NCI-H128 (cell line): ENCODE measurements around the gene REM1.
"Not testable (repeated sequence)": the region's sequence is repeated elsewhere in the genome, so short reads cannot be mapped to it uniquely, and the experiment has no call there.

Source experiments
- DNase-seq: peaks from one replicate; lab custom pipeline; 2025; ENCODE audit not compliant: unreplicated experiment; lab: John Stamatoyannopoulos, UW

REM1 gene, protein sequence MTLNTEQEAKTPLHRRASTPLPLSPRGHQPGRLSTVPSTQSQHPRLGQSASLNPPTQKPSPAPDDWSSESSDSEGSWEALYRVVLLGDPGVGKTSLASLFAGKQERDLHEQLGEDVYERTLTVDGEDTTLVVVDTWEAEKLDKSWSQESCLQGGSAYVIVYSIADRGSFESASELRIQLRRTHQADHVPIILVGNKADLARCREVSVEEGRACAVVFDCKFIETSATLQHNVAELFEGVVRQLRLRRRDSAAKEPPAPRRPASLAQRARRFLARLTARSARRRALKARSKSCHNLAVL

DNA sequence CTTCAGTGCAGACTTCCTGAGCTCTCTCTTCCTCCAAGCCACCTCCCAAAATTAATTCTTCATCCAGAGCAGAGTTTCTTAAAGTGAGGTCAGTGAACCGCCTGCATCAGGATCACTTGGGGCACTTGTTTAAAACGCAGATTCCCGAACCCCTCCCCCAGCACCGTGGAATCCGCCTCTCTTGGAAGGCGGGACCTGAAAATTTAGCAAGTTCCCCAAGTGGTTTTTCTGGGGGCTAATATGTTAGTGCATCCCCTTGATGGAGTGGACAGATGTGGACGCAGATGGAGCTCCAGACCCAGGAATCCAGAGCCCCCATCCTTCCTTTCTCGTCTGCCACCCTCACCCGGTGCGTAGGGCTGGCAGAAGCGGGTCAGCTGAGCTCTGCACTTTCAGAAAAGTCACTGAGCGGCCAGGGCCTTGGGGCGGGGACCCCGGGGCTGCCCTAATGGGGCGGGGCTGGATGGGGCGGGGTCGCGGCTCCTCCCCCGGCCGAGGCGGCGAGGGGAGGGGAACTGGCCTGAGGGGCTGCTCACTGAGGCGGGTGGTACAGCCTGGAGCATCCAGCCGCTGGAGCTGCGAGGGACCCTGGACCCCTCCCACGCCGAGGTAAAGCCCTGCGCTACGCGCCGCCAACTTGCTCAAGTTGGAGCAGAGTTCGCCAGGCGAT lies at the start of gene REM1, which contains the start of gene DEFB124:
Gene REM1 (plus strand): TSS at position 531 of the 670 bp plus-strand sequence. CDS start 1,158 bp downstream, outside the sequence.
Gene DEFB124 (minus strand): TSS at position 370 of the 670 bp plus-strand sequence. CDS start 2,114 bp downstream, outside the sequence.
- no peak for DNase-seq

DNA sequence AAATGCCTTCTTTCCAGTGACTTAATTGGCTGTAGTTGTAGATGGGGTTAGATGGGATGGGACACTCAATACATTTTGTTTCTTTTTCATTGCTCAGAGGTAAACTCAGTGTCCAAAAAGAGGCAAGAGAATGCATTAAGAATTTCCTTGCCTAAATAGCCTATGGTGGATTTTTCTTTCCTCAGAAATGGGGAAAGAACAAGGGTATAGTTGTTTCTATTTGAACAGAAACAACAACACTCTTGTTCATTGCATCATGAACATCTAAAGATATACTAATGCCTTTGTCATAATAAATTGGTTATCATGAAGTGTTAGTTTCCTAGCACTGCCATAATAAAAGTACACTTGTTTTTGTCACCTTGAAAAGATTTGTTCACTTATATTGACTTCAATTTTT lies 49.3 kb upstream of the REM1 start:
- DNase-seq = no peak

DNA sequence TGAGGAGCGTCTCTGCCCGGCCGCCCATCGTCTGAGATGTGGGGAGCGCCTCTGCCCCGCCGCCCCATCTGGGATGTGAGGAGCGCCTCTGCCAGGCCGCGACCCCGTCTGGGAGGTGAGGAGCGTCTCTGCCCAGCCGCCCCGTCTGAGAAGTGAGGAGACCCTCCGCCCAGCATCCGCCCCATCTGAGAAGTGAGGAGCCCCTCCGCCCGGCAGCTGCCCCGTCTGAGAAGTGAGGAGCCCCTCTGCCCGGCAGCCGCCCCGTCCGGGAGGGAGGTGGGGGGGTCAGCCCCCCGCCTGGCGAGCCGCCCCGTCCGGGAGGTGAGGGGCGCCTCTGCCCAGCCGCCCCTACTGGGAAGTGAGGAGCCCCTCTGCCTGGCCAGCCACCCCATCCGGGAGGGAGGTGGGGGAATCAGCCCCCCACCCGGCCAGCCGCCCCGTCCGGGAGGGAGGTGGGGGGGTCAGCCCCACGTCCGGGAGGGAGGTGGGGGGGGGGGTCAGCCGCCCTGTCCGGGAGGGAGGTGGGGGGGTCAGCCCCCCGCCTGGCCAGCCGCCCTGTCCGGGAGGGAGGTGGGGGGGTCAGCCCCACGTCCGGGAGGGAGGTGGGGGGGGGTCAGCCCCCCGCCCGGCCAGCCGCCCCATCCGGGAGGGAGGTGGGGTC lies 48.1 kb upstream of the REM1 start:
- not testable (repeated sequence) for DNase-seq

DNA sequence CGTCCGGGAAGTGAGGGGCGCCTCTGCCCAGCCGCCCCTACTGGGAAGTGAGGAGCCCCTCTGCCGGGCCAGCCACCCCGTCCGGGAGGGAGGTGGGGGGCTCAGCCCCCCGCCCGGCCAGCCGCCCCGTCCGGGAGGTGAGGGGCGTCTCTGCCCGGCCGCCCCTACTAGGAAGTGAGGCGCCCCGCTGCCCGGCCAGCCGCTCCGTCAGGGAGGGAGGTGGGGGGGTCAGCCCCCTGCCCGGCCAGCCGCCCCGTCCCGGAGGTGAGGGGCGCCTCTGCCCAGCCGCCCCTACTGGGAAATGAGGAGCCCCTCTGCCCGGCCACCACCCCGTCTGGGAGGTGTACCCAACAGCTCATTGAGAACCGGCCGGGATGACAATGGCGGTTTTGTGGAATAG lies 47.5 kb upstream of the REM1 start:
- not testable (repeated sequence) for DNase-seq

DNA sequence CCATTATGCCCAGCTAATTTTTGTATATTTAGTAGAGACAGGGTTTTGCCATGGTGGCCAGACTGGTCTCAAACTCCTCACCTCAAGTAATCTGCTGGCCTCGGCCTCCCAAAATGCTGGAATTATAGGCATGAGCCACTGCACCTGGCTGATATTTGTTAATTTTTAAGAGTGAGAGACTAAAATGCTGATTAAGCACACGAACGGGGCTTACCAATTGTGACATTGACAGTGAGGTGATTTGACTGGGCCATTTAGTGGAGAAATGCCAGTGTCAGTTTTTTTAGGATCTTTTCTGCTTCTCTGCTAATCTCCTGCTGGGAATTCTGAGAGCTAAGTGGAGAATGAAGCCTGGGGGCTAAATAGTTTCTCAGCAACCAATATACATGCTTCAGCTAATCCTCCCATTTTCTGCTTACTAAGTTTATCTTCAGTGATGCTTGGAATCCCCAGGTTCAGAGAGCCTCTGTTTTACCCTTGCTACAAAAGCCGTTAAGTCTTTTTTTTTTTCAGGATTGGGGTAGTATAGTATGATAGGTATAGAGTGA lies 44.4 kb upstream of the REM1 start:
- no peak for DNase-seq

DNA sequence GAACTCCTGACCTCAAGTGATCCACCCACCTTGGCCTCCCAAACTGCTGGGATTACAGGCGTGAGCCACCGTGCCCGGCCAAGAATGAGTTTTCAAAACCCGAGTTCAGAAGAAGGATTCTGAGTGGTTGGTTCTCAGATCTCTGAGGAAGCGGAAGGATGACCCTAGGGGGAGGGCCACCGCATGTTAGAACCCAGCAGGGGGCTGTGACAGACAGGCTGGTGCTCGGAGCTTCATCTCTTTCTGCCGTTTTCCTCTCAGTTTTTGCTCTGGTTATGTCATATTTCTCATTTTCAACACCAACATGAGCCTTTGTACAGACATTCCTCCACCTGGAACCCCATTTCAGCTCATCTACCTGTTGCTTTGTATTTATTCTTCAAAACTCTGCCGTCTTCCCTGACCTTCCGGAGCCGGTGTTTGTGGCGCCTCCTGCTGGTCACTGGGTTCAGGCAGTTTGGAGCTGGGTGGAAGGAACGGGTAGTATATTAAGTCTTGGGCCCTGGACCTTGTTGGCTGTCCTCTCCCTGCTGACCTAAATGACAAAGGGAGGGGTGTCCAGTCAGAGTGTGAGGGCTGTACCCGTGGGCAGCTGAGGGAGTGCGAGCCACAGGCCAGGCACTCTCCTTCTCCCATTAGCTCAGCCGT lies 35.0 kb upstream of the REM1 start, which contains the start of gene DEFB123:
Gene DEFB123 (plus strand): TSS at position 621 of the 648 bp plus-strand sequence. CDS start 67 bp downstream, outside the sequence.
- DNase-seq = no peak

DNA sequence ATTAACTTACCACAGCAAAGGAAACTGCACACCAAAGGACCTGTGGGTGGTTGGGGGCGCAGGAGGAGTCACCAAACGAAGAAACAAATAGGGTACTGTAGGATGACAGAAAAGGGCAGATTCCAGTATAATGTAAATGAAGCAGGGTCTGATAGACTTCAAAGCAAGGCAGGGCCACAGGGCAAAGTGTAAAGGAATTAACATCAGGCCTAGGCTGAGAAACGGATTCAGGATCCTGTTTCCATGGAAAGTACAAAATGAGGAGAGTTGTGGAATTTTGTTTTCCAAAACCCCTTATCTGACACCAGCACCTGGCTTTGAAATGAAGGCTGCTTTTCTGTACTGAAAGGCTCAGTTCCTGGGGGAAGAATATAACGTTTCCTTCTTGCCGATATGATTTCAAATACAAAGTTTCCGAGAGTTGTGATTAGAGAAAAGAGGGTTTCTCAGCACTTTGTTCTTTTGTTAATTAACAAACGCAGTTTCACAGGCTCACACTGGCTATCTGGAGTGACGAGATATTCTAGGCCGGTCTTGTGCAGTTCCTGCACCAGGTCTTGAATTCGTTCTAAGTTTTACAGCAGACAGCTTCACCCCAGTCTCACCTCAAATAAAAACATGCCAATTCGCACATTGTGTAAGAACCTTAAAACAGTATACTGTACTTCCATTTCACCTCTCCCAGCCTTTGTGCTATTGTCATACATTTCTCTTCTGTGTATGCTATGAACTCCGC lies 28.8 kb upstream of the REM1 start:
- DNase-seq = no peak

DNA sequence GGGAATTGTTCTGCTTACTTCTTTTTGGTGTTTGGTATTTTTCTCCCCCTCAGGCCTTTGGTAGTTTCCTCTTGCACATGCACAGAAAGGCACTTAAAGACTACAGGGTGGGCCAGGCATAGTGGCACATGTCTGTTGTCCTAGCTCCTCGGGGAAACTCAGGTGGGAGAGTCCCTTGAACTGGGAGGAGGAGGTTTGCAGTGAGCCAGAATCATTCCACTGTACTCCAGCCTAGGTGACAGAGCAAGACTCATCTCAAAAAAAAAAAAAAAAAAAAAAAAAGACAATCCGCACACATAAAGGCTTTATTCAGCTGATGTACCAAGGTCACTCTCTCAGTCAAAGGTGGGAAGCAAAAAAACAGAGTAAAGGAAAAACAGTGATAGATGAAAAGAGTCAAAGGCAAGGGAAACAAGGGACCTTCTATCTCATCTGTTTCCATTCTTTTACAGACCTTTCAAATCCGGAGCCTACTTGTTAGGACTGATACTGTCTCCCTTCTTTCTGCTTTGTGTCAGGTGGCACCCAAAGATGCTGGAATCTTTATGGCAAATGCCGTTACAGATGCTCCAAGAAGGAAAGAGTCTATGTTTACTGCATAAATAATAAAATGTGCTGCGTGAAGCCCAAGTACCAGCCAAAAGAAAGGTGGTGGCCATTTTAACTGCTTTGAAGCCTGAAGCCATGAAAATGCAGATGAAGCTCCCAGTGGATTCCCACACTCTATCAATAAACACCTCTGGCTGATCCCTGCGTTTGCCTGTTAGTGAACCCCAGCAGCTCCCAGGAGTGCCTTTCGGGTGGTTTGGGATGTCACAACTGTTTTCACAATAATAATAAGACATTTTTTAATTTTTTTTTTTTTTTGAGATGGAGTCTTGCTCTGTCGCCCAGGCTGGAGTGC lies 25.3 kb upstream of the REM1 start:
- no peak for DNase-seq

DNA sequence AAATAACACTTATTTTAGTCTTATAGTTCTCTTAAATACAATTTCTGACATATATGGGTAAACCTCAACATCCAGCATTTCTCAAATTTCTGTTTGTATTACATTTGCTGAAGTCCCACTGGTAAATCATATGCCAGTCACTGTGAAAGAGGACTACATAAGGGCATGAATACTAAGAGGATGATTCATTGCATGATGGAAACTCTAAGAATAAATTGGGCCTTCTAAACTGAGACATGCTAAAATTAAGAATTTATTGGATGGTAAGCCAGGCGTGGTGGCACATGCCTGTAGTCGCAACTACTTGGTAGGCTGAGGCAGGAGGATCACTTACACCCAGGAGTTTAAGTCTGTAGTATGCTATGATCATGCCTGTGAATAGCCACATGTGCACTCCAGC lies 22.5 kb upstream of the REM1 start:
- no peak for DNase-seq

DNA sequence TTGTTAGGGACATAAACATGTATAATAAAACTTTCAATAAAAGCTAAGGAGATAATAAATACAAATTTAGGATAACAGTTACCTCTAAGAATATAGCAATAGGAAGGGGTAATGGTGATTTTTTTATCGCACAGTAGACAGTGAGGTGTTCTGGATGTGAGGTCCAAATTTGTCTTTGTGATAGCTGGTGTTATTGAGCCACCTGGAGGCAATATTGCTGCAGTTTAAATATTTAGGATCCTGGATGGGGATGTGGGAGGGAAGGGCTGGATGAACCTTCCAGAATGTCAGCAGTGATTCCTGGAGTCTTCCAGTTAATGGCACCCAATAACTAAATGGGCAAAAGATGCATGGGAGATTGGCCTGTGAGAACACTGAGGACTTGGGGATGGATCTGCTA lies 20.7 kb upstream of the REM1 start:
- no peak for DNase-seq

DNA sequence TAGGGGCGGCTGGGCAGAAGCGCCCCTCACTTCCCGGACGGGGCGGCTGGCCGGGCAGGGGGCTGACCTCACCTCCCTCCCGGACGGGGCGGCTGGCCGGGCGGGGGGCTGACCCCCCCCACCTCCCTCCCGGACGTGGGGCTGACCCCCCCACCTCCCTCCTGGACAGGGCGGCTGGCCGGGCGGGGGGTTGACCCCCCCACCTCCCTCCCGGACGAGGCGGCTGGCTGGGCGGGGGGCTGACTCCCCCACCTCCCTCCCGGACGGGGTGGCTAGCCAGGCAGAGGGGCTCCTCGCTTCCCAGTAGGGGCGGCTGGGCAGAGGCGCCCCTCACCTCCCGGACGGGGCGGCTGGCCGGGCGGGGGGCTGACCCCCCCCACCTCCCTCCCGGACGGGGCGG lies 4.1 kb upstream of the REM1 start:
- DNase-seq = not testable (repeated sequence)

DNA sequence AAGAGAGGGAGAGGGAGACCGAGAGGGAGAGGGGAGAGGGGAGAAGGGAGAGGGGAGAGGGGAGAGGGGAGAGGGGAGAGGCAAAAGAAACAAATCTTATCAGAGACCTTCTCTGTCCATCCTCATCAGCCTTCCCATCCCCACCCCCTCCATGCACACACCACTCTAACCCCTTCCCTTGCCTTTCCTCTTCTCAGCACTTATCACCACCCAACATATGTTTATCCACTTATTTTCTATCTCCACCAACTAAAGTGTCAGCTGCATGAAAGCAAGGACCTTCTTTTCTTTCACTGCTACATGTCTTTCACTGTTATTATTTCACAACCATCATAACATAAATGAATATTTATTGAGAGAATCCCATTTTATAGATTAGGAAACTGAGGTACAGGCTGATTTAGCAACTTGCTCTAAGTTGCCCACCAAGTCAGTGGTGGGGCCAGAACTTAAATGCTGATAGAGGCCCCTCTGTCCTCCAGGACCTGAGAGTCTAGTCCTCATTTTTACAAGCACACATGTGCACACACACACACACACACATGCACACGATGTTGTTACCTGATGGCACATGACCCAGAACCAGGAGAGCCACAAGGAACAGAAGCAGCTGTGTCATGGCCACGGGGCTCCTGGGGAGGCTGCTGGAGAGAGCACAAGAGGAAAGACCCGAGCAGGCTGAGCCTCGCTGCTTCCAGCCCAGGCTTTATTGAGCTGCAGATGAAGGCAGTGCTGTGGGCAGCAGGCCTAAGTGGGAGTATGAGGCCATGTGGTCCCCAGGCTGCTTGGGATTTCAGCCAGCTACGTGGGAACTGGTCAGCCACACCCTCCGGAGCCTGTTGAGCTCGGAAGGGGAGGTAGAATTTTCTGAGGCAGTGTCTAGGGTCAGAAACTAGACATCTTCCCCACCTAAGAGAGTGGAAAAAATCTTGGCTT lies 2.4 kb upstream of the REM1 start:
- no peak for DNase-seq

DNA sequence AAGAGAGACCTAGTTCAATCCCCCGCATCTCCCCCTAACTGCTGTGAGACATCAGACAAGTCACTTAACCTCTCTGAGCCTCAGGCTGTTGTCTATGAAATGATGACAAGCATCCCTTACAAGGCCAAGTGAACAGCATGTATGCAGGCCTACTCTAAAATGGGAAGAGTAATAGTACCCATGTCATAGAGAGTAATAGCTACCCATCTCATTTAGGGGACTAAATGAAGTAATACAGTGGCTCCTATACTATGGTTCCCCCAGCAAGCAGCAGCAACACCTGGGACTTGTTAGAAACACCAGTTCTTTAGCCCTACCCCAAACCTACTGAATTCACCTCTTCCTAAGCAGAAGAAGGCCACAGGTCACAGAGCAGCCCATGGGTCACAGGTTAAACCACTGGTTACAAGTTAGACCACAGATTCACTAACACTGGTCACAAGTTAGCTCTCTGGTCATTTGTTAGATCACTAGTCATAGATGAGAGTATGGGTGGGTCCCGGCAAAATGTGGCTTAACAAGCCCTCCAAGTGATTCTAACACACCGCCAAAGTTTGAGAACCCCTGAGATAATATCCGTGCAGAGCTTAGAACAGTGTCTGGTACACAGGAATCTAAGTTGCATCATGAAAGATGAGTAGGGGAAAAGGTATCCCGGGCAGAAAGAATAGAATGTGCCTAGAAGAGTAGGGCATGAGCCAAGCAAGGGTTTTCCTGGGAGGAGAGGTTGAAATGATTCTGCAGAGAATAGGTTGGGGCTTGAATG lies 1.6 kb upstream of the REM1 start:
- no peak for DNase-seq

DNA sequence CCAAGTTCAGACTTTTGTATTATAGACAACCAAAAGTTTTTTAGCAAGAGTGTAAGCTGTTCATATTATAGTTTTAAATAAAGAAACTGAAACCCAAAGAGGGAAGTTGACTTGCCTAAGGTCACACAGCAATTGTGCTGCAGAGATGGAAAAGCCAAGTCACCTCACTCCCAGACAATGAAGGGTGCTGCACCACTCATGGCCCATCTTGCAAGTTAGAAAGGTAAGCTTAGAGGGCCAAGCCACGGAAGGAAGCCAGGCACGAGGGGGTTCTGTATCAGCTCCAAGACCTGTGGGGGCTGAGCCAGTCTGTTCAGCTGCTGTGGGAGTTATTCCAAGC lies 1.0 kb upstream of the REM1 start:
- no peak for DNase-seq

DNA sequence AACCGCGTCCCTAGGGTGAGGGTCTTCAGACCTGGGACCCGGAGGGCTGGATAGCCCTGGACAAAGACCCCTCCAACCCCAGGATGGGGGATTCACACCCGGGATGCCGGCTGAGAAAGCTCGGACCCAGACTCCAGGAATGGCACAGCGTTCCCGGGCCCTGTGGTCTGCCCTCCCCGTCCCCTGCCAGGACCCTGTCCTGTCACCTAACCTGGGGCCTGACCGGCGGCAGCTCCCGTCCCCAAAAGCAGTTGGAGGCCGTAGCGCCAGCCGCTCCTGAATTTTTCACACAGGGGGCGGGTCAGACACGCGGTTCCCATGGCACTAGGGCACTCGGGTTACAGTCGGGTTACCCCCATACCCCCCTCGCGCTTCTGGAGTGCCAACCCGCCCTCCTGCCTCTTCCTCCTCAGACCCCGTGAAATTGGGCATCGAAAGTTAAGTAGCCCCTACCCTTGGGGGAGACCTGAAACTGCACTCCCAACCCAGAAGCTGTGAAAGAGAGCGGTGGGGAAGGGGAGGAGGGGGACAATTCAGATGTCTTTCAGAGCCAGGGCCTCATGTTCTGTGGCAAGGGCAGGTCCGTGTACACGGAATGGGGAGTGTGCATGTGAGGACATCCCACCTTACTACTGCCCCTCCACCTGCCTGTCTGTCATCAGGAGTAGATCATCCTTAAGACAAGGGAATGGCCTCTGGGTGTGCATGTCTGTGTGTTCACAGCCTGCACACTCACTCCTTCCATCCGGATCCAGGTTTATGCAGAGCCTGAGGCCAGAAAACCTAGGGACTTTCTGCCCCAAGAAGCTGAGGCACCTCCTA lies 595 bp downstream of the REM1 start:
- no peak for DNase-seq

DNA sequence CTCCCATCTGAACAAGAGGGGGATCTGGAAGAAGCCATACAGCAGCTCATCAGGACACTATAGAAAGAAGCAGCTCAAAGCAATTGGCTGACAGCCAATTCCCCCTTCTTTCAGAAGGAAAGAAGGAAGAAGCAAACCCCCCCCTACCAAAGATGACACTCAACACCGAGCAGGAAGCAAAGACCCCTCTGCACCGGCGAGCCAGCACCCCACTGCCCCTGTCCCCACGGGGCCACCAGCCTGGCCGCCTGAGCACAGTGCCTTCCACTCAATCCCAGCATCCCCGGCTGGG lies 1.2 kb downstream of the REM1 start:
- no peak for DNase-seq

DNA sequence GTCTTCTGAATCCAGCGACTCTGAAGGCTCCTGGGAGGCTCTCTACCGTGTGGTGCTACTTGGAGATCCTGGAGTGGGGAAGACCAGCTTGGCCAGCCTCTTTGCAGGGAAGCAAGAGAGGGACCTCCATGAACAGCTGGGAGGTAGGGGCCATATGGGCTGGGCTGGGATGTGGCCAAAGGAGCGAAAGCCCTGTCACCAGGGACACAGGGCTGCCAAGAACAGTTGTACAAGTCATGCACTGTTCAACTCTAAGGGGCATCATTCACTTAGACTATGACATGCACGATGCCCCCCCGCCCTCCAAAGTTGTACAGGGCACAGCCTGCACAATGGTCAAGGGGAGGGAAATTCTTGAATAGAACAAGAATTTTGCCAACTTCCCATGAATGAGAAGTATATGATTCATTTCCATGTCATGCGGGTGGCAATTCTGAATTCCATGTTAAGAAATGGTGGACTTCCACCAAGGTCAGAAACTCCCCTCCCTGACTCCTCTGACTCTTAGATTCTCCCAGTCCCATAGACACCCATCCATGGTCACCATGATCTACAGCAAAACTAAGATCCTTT lies 1.6 kb downstream of the REM1 start:
- DNase-seq = no peak
